Loucy (cell line): ENCODE measurements around the gene ANKRD35.

Source experiments
- H2AFZ ChIP-seq: fragments of 200-600 bp; sonication (generic); 2 replicates; pipeline ENCODE4 v1.6.0; 2016; ENCODE audit warnings: antibody characterized with exemption, mild to moderate bottlenecking, low read length, moderate library complexity
- H3F3A ChIP-seq: fragments of 200-600 bp; 2 replicates; pipeline ENCODE4 v1.6.0; 2016; ENCODE audit warnings: antibody characterized with exemption, low read depth, mild to moderate bottlenecking
- H3K27me3 ChIP-seq: fragments of 200-600 bp; sonication (generic); 2 replicates; pipeline ENCODE4 v1.6.1; 2014; ENCODE audit warnings: low read length, mild to moderate bottlenecking; ENCODE audit not compliant: insufficient read depth, poor library complexity, severe bottlenecking
- H3K36me3 ChIP-seq: fragments of 200-600 bp; sonication (generic); 2 replicates; pipeline ENCODE4 v1.6.1; 2016; ENCODE audit warnings: low read length; ENCODE audit not compliant: insufficient read depth
- H3K4me1 ChIP-seq: fragments of 200-600 bp; sonication (generic); 2 replicates; pipeline ENCODE4 v1.5.1; 2014; ENCODE audit warnings: low read length, mild to moderate bottlenecking; ENCODE audit not compliant: insufficient read depth, poor library complexity, severe bottlenecking
- H3K4me2 ChIP-seq: fragments of 200-600 bp; sonication (generic); 2 replicates; pipeline ENCODE4 v1.6.0; 2014; ENCODE audit warnings: antibody characterized with exemption, low read length, low read depth, mild to moderate bottlenecking; ENCODE audit not compliant: poor library complexity, severe bottlenecking
- H3K4me3 ChIP-seq: fragments of 200-600 bp; sonication (generic); 2 replicates; pipeline ENCODE4 v1.5.1; 2014; ENCODE audit warnings: low read length, mild to moderate bottlenecking, mixed read lengths; ENCODE audit not compliant: poor library complexity, severe bottlenecking
- H3K79me2 ChIP-seq: fragments of 200-600 bp; sonication (generic); 2 replicates; pipeline ENCODE4 v1.6.1; 2014; ENCODE audit warnings: low read length; ENCODE audit not compliant: insufficient read depth
- H3K9ac ChIP-seq: fragments of 200-600 bp; sonication (generic); 2 replicates; pipeline ENCODE4 v1.6.0; 2014; ENCODE audit warnings: mild to moderate bottlenecking, low read depth, low read length, moderate library complexity; ENCODE audit not compliant: poor library complexity, severe bottlenecking
- H3K9me2 ChIP-seq: fragments of 200-600 bp; sonication (generic); replicated peaks from 2 replicates; pipeline ENCODE4 v1.6.1; 2016; ENCODE audit warnings: low read depth, low read length, mixed read lengths
- H3K9me3 ChIP-seq: fragments of 200-600 bp; sonication (generic); 2 replicates; pipeline ENCODE4 v1.6.1; 2014; ENCODE audit warnings: mild to moderate bottlenecking, antibody characterized with exemption, low read length, low read depth; ENCODE audit not compliant: insufficient read depth
- H4K20me1 ChIP-seq: fragments of 200-600 bp; sonication (generic); 2 replicates; pipeline ENCODE4 v1.6.0; 2014; ENCODE audit warnings: antibody characterized with exemption, low read length, mild to moderate bottlenecking; ENCODE audit not compliant: insufficient read depth, poor library complexity, severe bottlenecking
- CTCF ChIP-seq: fragments of 200-600 bp; sonication (generic); conservative IDR thresholded peaks from 2 replicates; pipeline ENCODE4 v1.5.1; 2014; ENCODE audit warnings: mild to moderate bottlenecking, antibody characterized with exemption, low read length
- EZH2phosphoT487 ChIP-seq: fragments of 200-600 bp; IDR thresholded peaks from 2 replicates; pipeline ENCODE4 v1.6.1; 2018; ENCODE audit warnings: antibody characterized with exemption, mild to moderate bottlenecking, moderate library complexity, borderline replicate concordance

ANKRD35 gene

GRCh38 chr1:145906954-145907753, 21.5 kb upstream of the ANKRD35 start:
- TF ChIP-seq CTCF = no peak
- TF ChIP-seq EZH2phosphoT487 = no peak
- Histone ChIP-seq H3K36me3 (peaks cover 15% of the 10 kb centered on the region; the same call in 1 of the 2 replicates), H3F3A (no peaks in the 10 kb centered on the region), H2AFZ (no peak overlapping the region), H3K9ac (no peak overlapping the region), H4K20me1 (no peaks in the 10 kb centered on the region), H3K27me3 (no peaks in the 10 kb centered on the region), H3K9me2 (no peaks in the 10 kb centered on the region), H3K79me2 (no peaks in the 10 kb centered on the region), H3K4me2 (no peak overlapping the region), H3K4me1 (peaks cover 7% of the 10 kb centered on the region), H3K4me3 (no peak overlapping the region), H3K9me3 (no peaks in the 10 kb centered on the region)

GRCh38 chr1:145901312-145902021, 15.8 kb upstream of the ANKRD35 start:
- H3K79me2 ChIP-seq = no peaks in the 10 kb centered on the region
- no peaks in the 10 kb centered on the region for H3K9me2 ChIP-seq
- no peaks in the 10 kb centered on the region for H3K9me3 ChIP-seq
- no peaks in the 10 kb centered on the region for H3K36me3 ChIP-seq
- no peaks in the 10 kb centered on the region for H4K20me1 ChIP-seq
- H3K9ac ChIP-seq = no peak overlapping the region
- no peak overlapping the region for H3K4me3 ChIP-seq
- no peaks in the 10 kb centered on the region for H3K4me1 ChIP-seq
- no peaks in the 10 kb centered on the region for H3K27me3 ChIP-seq
- H3F3A ChIP-seq = no peaks in the 10 kb centered on the region
- no peak overlapping the region for H3K4me2 ChIP-seq
- TF ChIP-seq CTCF = no peak
- TF ChIP-seq EZH2phosphoT487 = no peak
- no peak overlapping the region for H2AFZ ChIP-seq

- Histone ChIP-seq H3K79me2 (no peaks in the 10 kb centered on the region), H3K4me1 (no peaks in the 10 kb centered on the region), H3K36me3 (no peaks in the 10 kb centered on the region), H3K27me3 (no peaks in the 10 kb centered on the region), H3K9me3 (no peaks in the 10 kb centered on the region), H3K4me2 (no peak overlapping the region), H3K9ac (no peak overlapping the region), H2AFZ (no peak overlapping the region), H3F3A (no peaks in the 10 kb centered on the region), H4K20me1 (no peaks in the 10 kb centered on the region), H3K9me2 (no peaks in the 10 kb centered on the region), H3K4me3 (no peak overlapping the region)
- TF ChIP-seq CTCF = no peak
- TF ChIP-seq EZH2phosphoT487 = no peak
These were observed 13.1 kb upstream of the ANKRD35 start for GRCh38 chr1:145898756-145899155.
